Trophoblast cell (in vitro differentiated cells and primary cell): ENCODE data around the gene PPP1R10.
A peak's percentile ranks its signal among the peaks of the same experiment; 100 is the strongest.

Experiments used
- DNase-seq, 2 donors: peaks; one replicate each; pipeline ENCODE4 v3.0.0-alpha.2; 2016
- H2AFZ ChIP-seq: 2 replicates; pipeline ENCODE4 v1.6.1; 2013; ENCODE audit warnings: low read length, moderate library complexity, mild to moderate bottlenecking; ENCODE audit not compliant: insufficient read depth, poor library complexity
- H2AK5ac ChIP-seq: 2 replicates; pipeline ENCODE4 v1.6.1; 2013; ENCODE audit warnings: mild to moderate bottlenecking, low read length
- H2BK120ac ChIP-seq: 2 replicates; pipeline ENCODE4 v1.6.1; 2013; ENCODE audit warnings: low read length, mild to moderate bottlenecking, moderate library complexity; ENCODE audit not compliant: insufficient read depth, poor library complexity
- H2BK12ac ChIP-seq: 2 replicates; pipeline ENCODE4 v1.6.1; 2013; ENCODE audit warnings: mild to moderate bottlenecking, low read length, moderate library complexity
- H2BK5ac ChIP-seq: 2 replicates; pipeline ENCODE4 v1.6.1; 2013; ENCODE audit warnings: low read length, low read depth, moderate library complexity, mild to moderate bottlenecking; ENCODE audit not compliant: poor library complexity
- H3K14ac ChIP-seq: 2 replicates; pipeline ENCODE4 v1.6.1; 2013; ENCODE audit warnings: mild to moderate bottlenecking, low read length
- H3K18ac ChIP-seq: 2 replicates; pipeline ENCODE4 v1.6.1; 2013; ENCODE audit warnings: mild to moderate bottlenecking, low read length
- H3K23ac ChIP-seq: 2 replicates; pipeline ENCODE4 v1.6.1; 2013; ENCODE audit warnings: low read length
- H3K27ac ChIP-seq: 2 replicates; pipeline ENCODE4 v1.5.1; 2013; ENCODE audit warnings: low read depth, mild to moderate bottlenecking, inconsistent platforms, low read length, moderate library complexity
- H3K27me3 ChIP-seq: 2 replicates; pipeline ENCODE4 v1.6.1; 2013; ENCODE audit warnings: inconsistent platforms, mild to moderate bottlenecking, low read length, moderate library complexity; ENCODE audit not compliant: insufficient read depth
- H3K36me3 ChIP-seq, 2 experiments: 1 replicate in 1 of 2; 2 replicates in 1 of 2; pipeline ENCODE4 v1.6.1; 2013; ENCODE audit warnings: low read length in 2 of 2, mild to moderate bottlenecking in 2 of 2, moderate library complexity in 1 of 2; ENCODE audit not compliant: insufficient read depth in 2 of 2, control insufficient read depth in 1 of 2
- H3K4ac ChIP-seq: 2 replicates; pipeline ENCODE4 v1.6.1; 2013; ENCODE audit warnings: low read depth, mild to moderate bottlenecking, low read length, moderate library complexity
- H3K4me1 ChIP-seq, 2 experiments: 1 replicate in 1 of 2; 2 replicates in 1 of 2; pipeline ENCODE4 v1.6.1; 2013; ENCODE audit warnings: low read length in 2 of 2, mild to moderate bottlenecking in 2 of 2, moderate library complexity in 1 of 2; ENCODE audit not compliant: insufficient read depth in 2 of 2, control insufficient read depth in 1 of 2
- H3K4me2 ChIP-seq: 2 replicates; pipeline ENCODE4 v1.6.1; 2013; ENCODE audit warnings: inconsistent platforms, mild to moderate bottlenecking, low read length, moderate library complexity
- H3K4me3 ChIP-seq: 2 replicates; pipeline ENCODE4 v1.5.1; 2013; ENCODE audit warnings: mild to moderate bottlenecking, low read depth, low read length, inconsistent platforms
- H3K79me1 ChIP-seq: one replicate; pipeline ENCODE4 v1.6.1; 2013; ENCODE audit warnings: low read length
- H3K79me2 ChIP-seq: 2 replicates; pipeline ENCODE4 v1.6.1; 2013; ENCODE audit warnings: low read length, mild to moderate bottlenecking; ENCODE audit not compliant: control insufficient read depth, insufficient read depth, poor library complexity
- H3K9ac ChIP-seq: 2 replicates; pipeline ENCODE4 v1.6.1; 2013; ENCODE audit warnings: mild to moderate bottlenecking, low read length
- H3K9me3 ChIP-seq: 2 replicates; pipeline ENCODE4 v1.6.1; 2013; ENCODE audit warnings: low read depth, mild to moderate bottlenecking, control low read depth, inconsistent platforms, low read length; ENCODE audit not compliant: insufficient read depth
- H4K12ac ChIP-seq: 2 replicates; pipeline ENCODE4 v1.6.1; 2013; ENCODE audit warnings: low read depth, mild to moderate bottlenecking, low read length, moderate library complexity
- H4K8ac ChIP-seq: 2 replicates; pipeline ENCODE4 v1.6.1; 2013; ENCODE audit warnings: low read depth, mild to moderate bottlenecking, low read length, moderate library complexity
- H4K91ac ChIP-seq: one replicate; pipeline ENCODE4 v1.6.1; 2013; ENCODE audit warnings: low read depth, mild to moderate bottlenecking, low read length, moderate library complexity
- WGBS: extraction: QIAGEN DNeasy Blood & Tissue Kit; methylation state at CpG from one replicate; pipeline ENCODE4 v1.1.7; 2013; ENCODE audit warnings: missing lambda C conversion rate; ENCODE audit not compliant: insufficient read length, insufficient coverage; ENCODE audit errors: extremely low coverage; 5-methylcytosine and 5-hydroxymethylcytosine counted together

Gene PPP1R10

GRCh38 chr6:30657454-30657853 lies 40.4 kb upstream of the PPP1R10 start:
- Histone ChIP-seq H3K4me2 (no peak overlapping the region), H2BK120ac (no peak overlapping the region), H3K4me1 (no peaks in the 10 kb centered on the region), H3K27ac (no peak overlapping the region), H4K91ac (no peak overlapping the region), H2BK5ac (no peak overlapping the region), H2BK12ac (no peak overlapping the region), H3K14ac (no peak overlapping the region), H2AFZ (no peak overlapping the region), H3K9me3 (peaks cover 1% of the 10 kb centered on the region), H2AK5ac (no peak overlapping the region), H3K79me2 (no peaks in the 10 kb centered on the region), H4K12ac (no peak overlapping the region), H3K4ac (no peak overlapping the region), H3K23ac (no peak overlapping the region), H3K79me1 (no peaks in the 10 kb centered on the region), H3K36me3 (peaks cover 62 to 82% of the 10 kb centered on the region in 2 experiments), H3K9ac (no peak overlapping the region), H3K27me3 (no peaks in the 10 kb centered on the region), H4K8ac (no peak overlapping the region), H3K4me3 (no peak overlapping the region), H3K18ac (no peak overlapping the region)
- no peak for DNase-seq

- no peak overlapping the region for H2AK5ac ChIP-seq
- no CpG with 5 or more reads among the region's 7 CpGs for WGBS
- H3K27me3 ChIP-seq, result no peaks in the 10 kb centered on the region
- H3K23ac ChIP-seq, result no peak overlapping the region
- no peak overlapping the region for H2BK12ac ChIP-seq
- H3K27ac ChIP-seq, result no peak overlapping the region
- H3K79me1 ChIP-seq, result no peaks in the 10 kb centered on the region
- peaks cover 62 to 80% of the 10 kb centered on the region in 2 experiments for H3K36me3 ChIP-seq
- H2AFZ ChIP-seq, result no peak overlapping the region
- no peak overlapping the region for H3K18ac ChIP-seq
- H4K91ac ChIP-seq, result no peak overlapping the region
- H3K14ac ChIP-seq, result no peak overlapping the region
- H3K4me2 ChIP-seq, result no peak overlapping the region
- H3K9me3 ChIP-seq, result peaks cover 1% of the 10 kb centered on the region
- DNase-seq, result no peak
- no peaks in the 10 kb centered on the region for H3K4me1 ChIP-seq
- no peak overlapping the region for H2BK5ac ChIP-seq
- no peak overlapping the region for H3K4ac ChIP-seq
- no peak overlapping the region for H3K4me3 ChIP-seq
- no peak overlapping the region for H4K8ac ChIP-seq
- H3K9ac ChIP-seq, result peak overlapping the region; percentile 35
- no peaks in the 10 kb centered on the region for H3K79me2 ChIP-seq
- no peak overlapping the region for H4K12ac ChIP-seq
- no peak overlapping the region for H2BK120ac ChIP-seq
Measured at GRCh38 chr6:30656513-30656912, 39.5 kb upstream of the PPP1R10 start.

- H3K27ac ChIP-seq, result no peak overlapping the region
- H3K14ac ChIP-seq, result no peak overlapping the region
- H3K79me2 ChIP-seq, result no peaks in the 10 kb centered on the region
- H2BK12ac ChIP-seq, result no peak overlapping the region
- no peak overlapping the region for H2BK5ac ChIP-seq
- no peaks in the 10 kb centered on the region for H3K27me3 ChIP-seq
- H3K9me3 ChIP-seq, result peaks cover 1% of the 10 kb centered on the region
- H2BK120ac ChIP-seq, result no peak overlapping the region
- no peak overlapping the region for H4K91ac ChIP-seq
- H3K9ac ChIP-seq, result no peak overlapping the region
- H3K4me1 ChIP-seq, result no peaks in the 10 kb centered on the region
- H3K18ac ChIP-seq, result no peak overlapping the region
- H4K12ac ChIP-seq, result no peak overlapping the region
- H3K36me3 ChIP-seq, result peaks cover 65 to 78% of the 10 kb centered on the region in 2 experiments
- no peak for DNase-seq
- no peaks in the 10 kb centered on the region for H3K79me1 ChIP-seq
- H2AFZ ChIP-seq, result no peak overlapping the region
- H2AK5ac ChIP-seq, result no peak overlapping the region
- no peak overlapping the region for H3K4me2 ChIP-seq
- no peak overlapping the region for H3K4ac ChIP-seq
- WGBS, result no CpG with 5 or more reads among the region's 3 CpGs
- H3K4me3 ChIP-seq, result no peak overlapping the region
- H4K8ac ChIP-seq, result no peak overlapping the region
- no peak overlapping the region for H3K23ac ChIP-seq
Measured at GRCh38 chr6:30655743-30656094, 38.7 kb upstream of the PPP1R10 start.

DNA sequence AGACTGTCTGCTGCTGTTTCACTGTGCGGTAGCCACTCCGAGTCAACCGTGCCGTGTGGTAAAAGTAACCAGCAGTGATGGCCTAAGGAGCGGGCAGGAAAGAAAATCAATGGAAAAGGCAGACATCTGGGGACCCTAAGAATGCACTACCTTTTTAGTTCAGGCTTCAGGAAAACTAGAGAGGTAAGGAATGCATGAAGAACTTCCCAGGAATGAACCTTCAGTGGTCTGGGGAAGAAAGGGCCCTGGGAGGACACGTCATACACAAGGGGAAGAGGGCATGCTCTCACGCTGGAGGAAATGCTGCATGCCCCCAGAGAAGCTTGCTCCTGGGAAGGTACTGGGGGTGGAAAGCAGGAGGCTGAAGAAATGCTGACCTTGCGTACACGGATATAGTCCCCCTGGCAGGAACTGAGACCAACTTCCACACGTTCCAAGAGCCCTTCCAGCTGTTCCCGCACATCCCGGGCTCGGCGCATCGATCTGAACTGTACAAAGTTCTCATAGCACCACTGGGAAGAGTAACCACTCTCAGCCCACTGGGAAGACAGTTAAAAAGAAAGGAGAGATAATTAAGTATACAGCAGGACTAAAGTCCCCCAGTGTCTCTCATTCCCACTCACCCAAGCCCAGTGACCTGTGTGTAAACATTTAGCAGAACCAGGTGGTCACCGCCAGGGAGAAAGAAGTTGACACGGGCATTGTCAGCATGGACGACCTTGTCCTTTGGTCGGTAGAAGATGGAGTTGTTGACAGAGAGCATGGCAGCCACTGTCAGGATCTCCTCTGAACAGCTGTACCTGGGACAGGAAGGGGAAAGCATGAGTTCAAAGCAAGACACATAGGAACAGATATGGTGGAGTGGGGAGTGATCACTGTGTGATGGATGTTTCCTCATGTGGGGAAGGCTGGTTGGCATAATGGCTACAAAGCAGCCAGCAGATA lies 38.0 kb upstream of the PPP1R10 start:
- H2AK5ac ChIP-seq, result no peak overlapping the region
- H3K23ac ChIP-seq, result no peak overlapping the region
- no peak overlapping the region for H3K4me3 ChIP-seq
- H3K27ac ChIP-seq, result no peak overlapping the region
- H3K4ac ChIP-seq, result no peak overlapping the region
- H2AFZ ChIP-seq, result no peak overlapping the region
- H3K4me2 ChIP-seq, result no peak overlapping the region
- DNase-seq, result no peak
- no peaks in the 10 kb centered on the region for H3K79me1 ChIP-seq
- no peak overlapping the region for H4K91ac ChIP-seq
- H2BK120ac ChIP-seq, result no peak overlapping the region
- no peak overlapping the region for H4K8ac ChIP-seq
- H3K9ac ChIP-seq, result no peak overlapping the region
- H2BK5ac ChIP-seq, result no peak overlapping the region
- no peaks in the 10 kb centered on the region for H3K4me1 ChIP-seq
- H3K36me3 ChIP-seq, result peaks cover 61 to 74% of the 10 kb centered on the region in 2 experiments
- no peak overlapping the region for H3K18ac ChIP-seq
- no peak overlapping the region for H3K14ac ChIP-seq
- no peaks in the 10 kb centered on the region for H3K27me3 ChIP-seq
- no peaks in the 10 kb centered on the region for H3K79me2 ChIP-seq
- WGBS, result no CpG with 5 or more reads among the region's 19 CpGs
- H4K12ac ChIP-seq, result no peak overlapping the region
- no peak overlapping the region for H2BK12ac ChIP-seq
- peaks cover 1% of the 10 kb centered on the region for H3K9me3 ChIP-seq
